Measurements from ENCODE around the gene FLYWCH2.

- TF ChIP-seq CTCF (IDR thresholded peaks at IDR 0.05 in 4 of 5, conservative IDR thresholded peaks at IDR 0.05 in 1 of 5), result no peak
- no peak for TF ChIP-seq POLR2A (IDR thresholded peaks at IDR 0.05)
Measured at GRCh38 chr16:2860826-2861567, 22.0 kb upstream of the FLYWCH2 start.
